DLD1 (cell line): Measurements from ENCODE around the gene CREB3.

ENCODE experiments used
- in situ Hi-C: cut with HindIII; loops from 2 replicates; pipeline ENCODE4 v1.10.0; 2017; ENCODE audit warnings: low sequenced_read_pairs

CREB3 gene, protein sequence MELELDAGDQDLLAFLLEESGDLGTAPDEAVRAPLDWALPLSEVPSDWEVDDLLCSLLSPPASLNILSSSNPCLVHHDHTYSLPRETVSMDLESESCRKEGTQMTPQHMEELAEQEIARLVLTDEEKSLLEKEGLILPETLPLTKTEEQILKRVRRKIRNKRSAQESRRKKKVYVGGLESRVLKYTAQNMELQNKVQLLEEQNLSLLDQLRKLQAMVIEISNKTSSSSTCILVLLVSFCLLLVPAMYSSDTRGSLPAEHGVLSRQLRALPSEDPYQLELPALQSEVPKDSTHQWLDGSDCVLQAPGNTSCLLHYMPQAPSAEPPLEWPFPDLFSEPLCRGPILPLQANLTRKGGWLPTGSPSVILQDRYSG

DNA sequence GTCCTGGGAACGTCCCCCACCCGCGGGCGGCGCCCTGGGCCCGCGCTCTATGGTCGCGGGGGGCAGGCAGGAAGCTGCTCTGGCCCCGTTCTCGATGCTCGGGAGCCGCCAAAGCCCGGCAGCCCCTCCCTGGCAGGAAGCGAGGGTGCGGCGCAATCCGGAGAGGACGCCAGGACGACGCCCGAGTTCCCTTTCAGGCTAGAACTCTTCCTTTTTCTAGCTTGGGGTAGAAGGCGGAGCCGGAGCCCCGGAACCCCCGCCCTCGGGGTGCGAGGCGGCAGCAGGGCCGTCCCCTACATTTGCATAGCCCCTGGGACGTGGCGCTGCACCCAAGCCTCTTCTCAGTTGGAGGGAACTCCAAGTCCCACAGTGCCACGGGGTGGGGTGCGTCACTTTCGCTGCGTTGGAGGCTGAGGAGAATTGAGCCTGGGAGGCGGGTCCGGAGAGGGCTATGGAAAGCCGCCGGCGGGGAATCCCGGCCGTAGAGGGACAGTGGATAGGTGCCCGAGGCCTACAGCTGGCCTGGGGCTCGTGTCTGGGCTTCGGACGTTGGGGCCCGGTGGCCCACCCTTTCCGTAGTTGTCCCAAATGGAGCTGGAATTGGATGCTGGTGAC, at the start of gene CREB3, which contains the start of gene TLN1:
TSS of gene CREB3 (plus strand) at position 482 of the 615 bp plus-strand sequence. CDS start at position 589, 107 bp downstream.
TSS of gene TLN1 (minus strand) at position 11 of the 615 bp plus-strand sequence. CDS start 6,501 bp downstream, outside the sequence.
- in situ Hi-C loops, result no loop called here

DNA sequence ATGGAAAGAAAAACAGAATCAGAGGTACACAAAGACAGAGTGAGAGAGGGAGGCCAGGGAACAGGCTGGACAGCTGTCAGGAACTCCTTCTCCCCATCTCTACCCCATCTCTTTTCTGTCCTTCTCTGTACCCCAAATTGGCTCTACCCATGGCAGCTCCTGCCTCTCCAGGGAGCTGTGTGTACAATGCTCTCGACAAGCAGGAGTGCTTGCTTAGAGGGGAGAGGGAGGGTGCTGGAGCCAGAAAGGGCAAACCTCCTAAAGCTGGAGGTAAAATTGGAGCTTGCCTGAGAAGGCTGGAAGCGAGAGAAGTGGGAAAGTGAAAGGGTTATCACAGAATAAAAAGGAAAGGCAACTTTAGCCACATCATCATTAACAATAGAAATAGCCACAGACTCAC, 49.1 kb upstream of the CREB3 start:
- in situ Hi-C loops, result no loop called here

DNA sequence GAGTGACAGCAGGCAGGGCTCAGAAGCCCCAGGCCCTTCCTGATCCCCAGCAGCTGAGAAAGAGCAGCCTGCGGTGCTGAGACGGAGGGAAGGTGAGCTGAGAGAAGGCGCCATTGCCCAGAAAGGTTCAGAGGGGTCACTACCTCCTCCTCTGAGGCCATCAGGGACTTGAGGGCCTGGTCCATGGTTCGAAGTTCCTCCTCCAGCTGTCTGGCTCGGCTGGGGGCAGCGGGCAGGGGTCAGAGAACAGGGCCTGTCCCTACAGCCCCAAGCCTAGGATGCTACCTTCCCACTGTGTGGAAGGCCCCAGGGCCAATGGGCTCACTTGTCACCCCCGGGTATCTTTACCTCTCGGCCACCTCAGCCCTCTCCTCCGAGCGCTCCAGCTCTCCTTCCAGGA, 47.5 kb upstream of the CREB3 start:
- in situ Hi-C loops, result no loop called here

DNA sequence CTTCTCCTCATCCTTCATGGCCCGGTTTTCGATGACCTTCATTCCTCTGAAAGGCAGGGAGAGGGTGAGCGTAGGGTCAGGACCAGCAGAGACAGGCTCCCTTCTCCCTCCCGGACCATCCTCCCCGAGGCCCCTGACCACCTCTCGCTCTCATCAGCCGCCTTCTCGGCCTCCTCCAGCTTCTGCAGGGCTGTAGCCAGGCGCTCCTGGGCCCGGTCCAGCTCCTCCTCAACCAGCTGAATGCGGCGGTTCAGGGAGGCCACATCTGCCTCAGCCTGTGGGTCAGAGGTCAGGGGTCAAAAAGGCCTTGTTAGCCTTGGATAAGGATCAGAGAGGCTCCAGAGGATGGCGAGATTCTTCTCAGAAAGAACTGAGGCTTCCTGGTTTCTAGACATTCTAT, 47.0 kb upstream of the CREB3 start:
- in situ Hi-C loops, result no loop called here

DNA sequence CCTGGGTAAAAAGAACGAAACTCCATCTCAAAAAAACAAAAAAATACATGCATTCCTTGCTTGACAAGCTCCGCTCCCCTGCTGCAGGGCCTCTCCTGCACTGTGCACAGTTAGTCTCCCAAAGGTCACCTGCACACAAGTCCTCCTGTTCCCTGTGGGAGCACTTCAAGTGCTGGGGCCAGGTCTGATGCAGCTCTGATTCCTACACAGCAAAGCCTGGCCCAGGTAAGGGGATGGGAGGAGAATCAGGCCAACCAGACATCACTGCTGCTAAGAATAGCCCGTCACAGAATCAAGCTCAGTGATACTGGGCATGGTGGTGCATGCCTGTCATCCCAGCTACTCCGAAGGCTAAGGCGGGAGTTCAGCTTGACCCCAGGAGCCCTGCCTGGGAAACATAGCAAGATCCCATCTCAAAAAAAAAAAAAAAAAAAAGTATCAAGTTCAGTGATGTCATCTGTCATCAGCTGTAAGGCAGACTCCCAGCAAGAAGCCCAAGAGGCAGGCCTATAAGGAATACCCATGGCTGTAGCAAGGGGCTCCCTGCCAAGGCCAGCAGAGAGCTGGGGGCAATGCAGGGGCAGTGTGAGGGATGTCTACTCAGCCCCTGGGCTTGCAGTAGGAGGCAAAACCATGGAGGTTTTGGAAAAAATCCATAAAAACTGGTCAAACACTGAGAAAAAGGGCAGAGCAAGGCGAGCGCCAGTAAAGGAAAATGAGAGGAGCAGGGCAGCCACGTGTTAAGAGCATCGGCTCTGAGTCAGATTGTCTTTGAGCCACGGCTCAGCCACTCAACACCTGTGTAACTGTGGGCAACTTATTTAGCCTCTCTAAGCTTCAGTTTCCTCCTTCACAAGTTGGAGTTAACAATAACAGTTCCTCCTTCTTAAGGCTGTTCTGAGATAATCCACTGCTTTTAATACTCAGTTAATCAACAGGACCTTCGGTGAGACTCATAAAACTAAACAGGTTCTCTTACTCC, 46.0 kb upstream of the CREB3 start:
- in situ Hi-C loops, result no loop called here

DNA sequence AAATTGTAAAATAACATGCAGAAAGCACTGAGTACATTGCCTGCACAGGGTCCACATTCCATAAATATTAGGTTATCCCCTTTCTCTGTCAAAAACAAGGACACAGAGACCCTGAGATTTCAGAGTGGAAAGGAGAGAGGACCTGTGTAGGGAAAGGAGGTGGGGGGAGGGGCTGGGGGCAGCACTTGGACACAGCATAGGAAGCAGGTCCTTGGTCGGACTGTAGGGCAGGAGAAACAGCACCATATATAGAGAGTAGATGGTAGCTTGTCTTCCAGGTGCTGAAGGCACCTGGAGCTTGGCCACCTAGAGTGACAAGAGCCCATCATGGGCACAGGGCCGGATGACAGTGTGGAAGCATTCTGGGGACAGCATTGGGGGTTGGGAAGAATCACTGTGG, 45.2 kb upstream of the CREB3 start:
- in situ Hi-C loops, result no loop called here

DNA sequence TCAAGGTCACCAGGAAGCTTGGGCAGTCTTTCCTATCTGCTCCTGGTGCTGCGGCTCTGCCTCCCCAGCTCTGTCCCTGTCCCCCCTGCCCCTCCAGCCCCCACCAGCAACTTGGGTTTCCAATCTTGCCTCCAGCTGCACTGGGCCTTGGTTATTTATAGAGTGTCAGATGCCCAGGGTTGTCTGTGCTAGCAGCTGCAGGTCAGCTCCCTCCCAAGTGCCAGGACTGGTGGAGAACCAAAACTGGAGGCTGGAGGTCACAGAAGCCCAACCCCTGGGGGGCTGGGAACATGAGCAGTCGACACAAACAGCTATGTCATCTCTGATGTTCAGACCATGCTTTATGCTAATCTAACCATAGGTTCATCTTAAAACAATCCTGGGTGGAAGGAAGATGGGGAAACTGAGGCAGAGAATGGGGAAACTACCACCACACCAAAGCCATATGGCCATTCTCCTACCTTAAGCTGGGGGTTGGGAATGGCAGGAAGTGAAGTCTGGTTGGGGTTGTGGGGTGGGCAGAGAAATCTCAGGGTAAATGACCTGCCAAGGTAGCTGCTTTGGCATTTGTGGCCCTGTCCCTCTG, 44.4 kb upstream of the CREB3 start:
- in situ Hi-C loops, result no loop called here

DNA sequence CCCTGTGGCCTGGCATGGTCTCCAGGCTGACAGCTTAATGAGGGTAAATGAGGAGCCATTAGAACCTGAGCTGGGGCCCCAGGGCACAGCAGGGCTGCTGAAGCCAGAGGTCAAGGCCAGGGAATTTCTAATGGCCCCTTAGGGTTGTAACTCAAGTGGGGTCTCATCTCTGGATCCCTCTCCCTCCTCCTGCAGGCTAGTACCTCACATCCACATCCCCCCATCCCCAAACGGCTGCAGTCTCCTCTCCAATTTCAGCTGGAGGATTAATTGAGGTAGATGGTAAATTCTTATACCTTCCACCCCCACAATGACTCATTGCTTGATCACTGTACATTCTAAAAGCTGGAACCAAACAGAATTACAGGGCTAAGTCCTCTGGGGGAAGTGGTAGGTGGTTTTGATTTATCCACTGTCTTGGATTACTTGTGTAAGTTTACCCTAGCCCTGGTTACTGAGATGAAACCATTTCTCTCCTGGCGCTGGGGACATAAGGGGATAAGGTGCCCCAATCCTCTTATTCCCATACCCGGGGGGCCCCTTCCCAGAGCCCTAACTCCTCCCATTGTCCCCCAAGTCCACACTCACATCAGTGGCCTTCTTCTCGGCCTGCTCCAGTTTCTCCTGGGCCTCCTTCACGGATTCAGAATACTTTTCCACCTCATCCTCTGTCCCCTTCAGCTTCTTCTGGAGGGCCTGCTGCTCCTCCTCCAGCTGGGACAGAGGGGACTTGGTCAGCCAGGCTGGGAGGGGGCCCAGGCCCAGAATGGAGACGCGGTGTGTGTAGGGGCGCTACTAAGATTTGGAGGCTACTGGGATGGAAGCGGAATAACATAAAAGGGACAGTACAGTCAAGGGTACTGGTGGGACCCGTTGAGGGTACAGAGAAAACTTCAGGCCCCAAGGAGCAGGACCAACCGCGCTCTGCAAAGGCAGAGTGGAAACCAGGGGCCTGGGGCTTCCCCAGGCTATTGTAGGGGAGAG, 43.6 kb upstream of the CREB3 start:
- in situ Hi-C loops, result no loop called here

DNA sequence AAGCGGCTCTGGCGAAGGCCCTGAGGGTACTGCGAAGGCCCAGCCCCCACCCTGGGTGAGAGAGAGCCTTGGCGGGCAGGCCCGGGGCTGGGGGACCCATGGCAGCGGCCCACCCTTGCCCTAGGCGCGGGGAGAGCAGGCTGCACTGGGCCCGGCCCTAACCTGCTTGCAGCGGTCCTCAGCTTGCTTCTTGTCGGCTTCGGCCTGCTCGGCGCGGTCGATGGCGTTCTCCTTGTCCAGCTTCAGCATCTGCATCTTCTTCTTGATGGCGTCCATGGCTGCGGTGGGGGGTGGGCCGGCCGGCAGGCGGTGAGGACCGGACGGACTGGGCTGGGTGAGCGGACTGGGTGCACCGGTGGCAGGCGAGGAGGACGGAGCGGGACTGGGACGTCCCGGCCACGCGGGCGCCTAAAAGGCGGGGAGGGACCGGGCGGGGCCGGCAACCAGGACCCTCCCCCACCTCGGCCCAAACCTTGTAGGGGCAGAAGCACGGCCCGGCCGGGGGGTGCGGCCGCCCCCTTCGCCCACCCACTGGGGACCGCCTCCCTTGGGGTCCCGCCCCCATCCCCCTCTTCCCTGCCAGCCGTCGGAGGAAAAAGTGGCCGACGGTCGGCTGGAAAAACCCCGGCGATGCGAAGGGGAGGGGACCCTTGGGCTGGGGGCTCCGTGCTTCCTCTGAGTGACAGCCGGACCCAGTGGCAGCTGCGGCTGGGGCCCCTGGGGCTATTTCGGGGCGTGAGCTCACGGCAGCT, 42.7 kb upstream of the CREB3 start, which contains the start of gene TPM2:
TSS of gene TPM2 (minus strand) at position 384 of the 752 bp plus-strand sequence. CDS start at position 276, 108 bp downstream.
- in situ Hi-C loops, result no loop called here

DNA sequence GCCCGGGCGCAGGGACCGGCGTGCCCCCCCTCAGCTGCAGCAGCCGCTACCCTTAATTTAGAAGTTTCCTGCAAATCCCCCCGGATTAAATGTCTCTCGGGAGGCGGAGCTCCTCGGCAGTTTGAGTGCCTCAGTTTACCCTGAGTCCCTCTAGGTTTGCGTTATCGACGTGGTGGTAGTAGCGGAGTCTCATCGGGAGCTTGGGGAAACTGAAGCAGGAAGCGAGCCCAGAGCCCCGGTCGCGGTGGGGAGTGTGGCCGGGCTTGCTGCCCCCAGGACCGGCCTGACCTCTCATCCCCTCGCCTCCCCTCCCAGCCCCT, 42.2 kb upstream of the CREB3 start:
- in situ Hi-C loops, result no loop called here

DNA sequence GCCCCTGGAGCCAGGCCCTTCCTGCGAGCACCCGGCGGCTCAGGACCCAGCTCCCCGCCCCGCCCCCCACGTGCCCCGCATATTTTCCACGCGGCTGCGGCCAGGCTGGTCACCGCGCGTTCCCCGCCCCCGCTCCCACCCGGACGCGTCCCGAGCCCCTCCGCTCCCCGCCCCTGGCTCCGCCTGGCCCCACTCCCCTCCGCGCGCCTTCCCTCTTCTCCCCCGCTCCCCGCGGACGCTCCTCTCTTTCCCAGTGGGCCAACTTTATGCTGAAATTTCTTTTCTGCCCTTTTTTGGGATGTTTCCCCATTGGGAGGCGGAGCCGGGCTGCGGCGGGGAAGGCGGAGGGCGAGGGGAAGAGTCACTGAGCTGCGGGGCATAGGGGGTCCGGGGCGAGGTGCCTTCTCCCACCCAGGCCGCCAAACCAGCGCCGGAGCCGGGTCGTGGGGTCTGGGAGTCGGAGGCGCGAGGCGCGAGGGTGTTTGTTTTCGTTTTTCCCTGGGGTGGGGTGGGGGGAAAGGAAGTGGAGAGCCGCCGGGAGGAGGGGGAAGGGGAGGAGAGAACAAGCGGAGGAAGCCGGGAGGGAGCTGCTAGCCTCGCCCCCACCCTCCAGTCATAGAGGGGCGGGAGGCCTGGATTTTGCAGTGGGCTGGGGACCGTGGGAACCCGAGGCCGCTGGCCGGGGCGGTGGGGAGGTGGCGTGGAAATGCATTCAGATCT, 41.7 kb upstream of the CREB3 start:
- in situ Hi-C loops, result no loop called here

DNA sequence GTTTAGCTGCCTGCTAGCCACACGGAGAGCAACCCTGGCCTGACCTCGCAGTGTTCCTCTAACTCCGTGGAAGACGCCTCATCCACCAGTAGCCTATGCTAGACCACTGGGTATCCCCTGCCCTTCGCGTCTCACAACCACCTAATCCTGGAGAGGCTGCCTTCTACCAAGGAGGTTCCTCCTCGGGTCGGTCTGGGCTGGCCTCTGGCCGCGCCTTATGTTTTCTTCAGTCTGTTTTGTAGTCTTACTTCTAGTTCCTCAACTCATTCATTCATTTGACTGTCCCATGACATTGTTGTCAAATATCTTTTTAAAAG, 41.2 kb upstream of the CREB3 start:
- in situ Hi-C loops, result no loop called here

DNA sequence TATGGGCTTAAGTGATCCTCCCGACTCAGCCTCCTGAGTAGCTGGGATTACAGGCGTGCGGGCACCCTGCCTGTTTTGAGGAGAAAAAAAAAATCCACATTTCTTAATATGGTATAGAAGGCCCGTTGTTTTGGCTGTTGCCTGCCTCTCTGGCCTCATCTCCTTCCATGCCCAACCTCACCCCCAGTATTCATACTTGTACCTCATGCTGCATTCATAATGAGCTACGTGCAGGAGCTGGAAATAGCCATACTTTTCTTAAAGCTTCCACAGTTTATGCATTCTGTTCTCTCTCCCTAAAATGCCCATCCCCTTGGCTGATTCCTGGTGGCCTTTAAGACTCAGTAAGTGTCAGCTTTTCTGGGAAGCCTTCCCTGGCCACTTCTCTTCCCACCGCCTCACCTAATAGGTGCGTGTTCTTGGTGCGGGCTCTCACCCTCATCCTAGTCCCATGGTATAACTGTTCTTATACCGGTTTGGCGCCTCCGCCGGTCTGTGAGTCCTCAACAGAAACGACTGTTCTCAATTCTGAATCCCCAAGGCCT, 40.6 kb upstream of the CREB3 start:
- in situ Hi-C loops, result no loop called here

DNA sequence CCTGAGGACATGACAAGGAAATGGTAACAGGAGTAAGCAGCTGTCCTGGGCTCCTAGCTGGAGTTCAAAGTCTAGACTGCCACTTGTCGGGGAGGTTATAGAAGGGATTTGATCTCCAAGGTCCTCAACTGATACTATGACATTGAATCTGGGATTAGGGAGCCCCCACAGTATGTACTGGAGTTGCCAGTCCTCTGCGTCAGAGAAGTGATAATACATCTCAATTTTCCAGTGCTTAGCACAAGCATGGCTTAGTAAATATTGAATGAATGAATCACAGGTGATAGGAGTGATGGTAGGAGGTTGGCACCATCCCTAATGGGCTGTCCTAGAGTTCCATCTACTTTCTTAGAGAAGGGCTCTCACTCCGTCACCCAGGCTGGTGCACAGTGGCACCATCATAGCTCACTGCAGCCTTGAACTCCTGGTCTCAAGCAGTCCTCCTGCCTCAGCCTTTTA, 36.5 kb upstream of the CREB3 start:
- in situ Hi-C loops, result no loop called here

DNA sequence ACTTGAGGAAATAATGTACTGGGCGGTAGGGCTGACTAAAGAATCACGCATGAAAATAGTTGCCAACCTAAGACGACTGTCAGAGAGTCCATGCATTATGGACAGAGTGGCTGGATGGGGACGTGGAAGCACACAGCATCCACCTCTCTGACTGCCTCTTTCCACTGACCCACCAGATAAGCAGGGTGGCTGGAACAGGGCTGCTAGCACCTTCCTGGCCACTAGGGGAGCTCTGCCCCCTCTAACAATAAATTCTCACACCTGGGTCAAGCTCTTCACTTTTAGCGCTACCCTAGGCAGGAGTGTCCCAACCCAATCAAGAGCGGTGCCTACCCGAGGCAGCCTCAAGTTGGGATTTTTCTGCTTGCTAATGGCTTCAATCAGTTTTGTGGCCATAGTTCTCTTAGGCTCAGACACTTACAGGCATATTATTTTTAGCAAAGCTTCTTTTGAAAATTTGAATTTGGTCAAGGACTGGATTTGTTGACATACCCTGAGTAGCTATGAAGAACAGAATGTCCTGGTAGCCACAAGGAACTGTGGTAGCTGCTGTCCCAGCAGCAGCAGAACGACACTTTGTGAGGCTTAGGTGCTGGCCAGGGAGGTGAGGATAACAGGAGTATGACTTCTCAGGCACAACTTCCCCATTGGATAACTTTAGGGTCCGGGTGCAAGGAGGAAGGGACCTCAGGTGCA, 35.8 kb upstream of the CREB3 start:
- in situ Hi-C loops, result no loop called here

DNA sequence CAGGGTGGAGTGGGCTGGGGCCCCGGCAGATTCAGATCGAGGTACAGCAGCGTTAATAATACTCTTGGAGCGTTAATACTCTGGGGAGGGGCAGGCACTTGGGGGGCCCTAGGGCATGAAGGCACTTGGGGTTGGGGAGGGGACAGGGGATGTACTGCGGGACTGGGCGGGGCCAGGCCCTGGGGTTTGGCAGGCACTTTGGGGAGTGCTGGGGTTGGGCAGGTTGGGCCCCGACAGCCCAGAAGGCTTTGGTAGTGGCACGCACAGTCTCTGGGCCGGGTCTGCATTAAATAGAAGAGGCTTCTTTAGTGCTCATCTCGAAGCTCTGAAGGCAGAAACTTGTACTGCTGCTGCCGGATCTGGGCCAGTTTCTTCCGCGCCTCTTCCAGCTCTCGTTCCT, 35.0 kb upstream of the CREB3 start:
- in situ Hi-C loops, result no loop called here

DNA sequence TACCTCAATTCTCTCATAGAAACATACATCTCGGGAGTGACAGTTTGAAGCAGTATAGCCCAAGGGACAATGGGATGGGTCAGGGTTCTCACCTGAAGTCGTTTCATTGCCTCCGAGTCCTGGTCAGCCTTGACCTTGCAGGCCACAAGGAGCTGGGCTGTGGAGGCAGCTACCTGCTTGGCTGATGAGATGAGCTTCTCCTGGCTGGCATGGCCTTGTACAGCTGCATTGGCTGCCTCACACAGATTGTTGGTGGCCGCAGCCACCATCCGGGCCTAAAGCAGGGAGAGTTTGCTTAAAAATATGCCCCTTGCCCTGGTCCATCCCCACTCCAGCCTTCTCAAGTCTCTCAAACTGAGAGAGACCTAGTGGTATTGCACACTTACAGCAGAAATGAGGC, 34.2 kb upstream of the CREB3 start:
- in situ Hi-C loops, result no loop called here

DNA sequence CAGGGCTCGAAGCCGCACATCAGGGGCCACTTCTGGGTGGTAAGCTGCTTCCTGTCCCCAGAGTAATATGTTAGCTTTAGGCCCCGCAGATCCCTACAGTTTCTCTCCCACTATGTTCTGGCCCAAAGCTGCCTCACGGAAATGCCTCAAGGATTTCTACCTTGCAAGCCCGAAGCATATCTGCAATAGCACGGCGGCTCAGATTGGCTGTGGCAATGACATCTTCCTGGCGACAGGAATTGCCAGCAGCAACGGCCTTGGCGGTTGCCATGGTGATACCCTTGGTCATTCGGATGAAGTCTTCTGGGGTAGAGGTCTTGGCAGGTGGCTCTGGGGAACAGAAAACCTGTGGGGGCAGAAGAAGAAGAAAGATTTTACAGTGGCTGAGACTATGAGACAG, 32.4 kb upstream of the CREB3 start:
- in situ Hi-C loops, result no loop called here
